DMS53 treated with DMSO at 0.1 percent for 48 hours (cell line): ENCODE measurements around the gene NFIC.
"Not testable (repeated sequence)": the region's sequence is repeated elsewhere in the genome, so short reads cannot be mapped to it uniquely, and the experiment has no call there.

Source experiments
- DNase-seq: peaks from one replicate; lab custom pipeline; 2025; ENCODE audit not compliant: unreplicated experiment; lab: John Stamatoyannopoulos, UW

NFIC gene

DNA sequence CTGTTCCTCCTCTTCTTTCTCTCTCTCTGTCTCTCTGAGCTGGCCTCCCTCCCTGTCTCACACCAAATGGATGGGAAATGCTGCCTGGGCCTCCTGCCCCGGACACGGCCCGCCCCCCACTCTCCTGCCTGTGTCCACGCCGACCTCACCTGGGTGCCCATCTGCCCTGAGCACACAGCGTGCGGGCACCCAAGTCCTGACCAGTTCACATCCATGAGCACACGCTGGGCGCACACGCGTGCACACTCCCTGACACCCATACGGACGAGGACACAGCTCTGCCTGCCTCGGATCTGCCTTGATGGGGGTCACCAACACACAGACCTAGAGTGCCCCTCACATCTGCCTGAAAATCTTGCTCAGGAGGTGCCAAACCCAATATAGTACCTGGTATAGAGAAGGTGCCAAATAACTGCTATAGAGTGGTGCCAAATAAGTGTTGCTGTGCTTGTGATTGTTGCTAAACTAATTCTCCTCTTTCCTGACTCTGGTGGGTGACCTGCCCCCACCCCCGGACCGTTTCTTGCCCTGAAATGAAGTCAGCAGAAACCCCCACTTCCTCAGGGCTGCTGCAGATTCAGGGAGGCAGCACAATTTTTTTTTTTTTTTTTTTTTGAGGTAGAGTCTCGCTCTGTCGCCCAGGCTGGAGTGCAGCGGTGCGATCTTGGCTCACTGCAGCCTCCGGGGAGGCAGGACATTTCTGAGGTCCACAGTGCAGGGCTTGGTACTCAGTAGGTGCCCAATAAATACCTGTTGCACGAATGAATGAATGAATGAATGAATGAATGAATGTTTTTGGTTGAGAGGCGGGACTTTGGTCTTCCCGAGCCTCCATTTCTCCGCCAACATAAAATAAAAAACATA is 4.6 kb downstream of the NFIC start:
- DNase-seq, result no peak

DNA sequence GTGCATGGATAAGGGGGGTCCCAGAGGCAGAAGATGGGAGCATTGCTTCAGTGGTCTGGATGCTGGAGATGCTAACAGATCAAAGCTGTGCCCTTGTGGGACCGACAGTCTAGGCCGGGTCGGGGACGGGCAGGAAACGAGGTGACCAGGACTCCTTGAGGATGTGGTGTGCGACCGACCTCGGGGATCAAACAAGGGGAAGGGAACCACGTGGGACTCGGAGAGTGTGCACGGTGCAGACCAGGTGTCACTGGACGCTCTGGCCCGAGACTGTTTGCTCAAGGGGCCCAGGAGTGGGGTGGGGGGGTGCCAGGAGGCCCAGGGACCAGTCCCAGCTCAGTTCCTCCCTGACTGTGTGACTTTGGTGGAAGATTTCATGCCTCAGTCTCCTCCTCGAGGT is 6.0 kb downstream of the NFIC start:
- no peak for DNase-seq

- no peak for DNase-seq
These were observed 7.6 kb downstream of the NFIC start for GRCh38 chr19:3373971-3374368.

- no peak for DNase-seq
These were observed 8.2 kb downstream of the NFIC start for GRCh38 chr19:3374369-3375112.

DNA sequence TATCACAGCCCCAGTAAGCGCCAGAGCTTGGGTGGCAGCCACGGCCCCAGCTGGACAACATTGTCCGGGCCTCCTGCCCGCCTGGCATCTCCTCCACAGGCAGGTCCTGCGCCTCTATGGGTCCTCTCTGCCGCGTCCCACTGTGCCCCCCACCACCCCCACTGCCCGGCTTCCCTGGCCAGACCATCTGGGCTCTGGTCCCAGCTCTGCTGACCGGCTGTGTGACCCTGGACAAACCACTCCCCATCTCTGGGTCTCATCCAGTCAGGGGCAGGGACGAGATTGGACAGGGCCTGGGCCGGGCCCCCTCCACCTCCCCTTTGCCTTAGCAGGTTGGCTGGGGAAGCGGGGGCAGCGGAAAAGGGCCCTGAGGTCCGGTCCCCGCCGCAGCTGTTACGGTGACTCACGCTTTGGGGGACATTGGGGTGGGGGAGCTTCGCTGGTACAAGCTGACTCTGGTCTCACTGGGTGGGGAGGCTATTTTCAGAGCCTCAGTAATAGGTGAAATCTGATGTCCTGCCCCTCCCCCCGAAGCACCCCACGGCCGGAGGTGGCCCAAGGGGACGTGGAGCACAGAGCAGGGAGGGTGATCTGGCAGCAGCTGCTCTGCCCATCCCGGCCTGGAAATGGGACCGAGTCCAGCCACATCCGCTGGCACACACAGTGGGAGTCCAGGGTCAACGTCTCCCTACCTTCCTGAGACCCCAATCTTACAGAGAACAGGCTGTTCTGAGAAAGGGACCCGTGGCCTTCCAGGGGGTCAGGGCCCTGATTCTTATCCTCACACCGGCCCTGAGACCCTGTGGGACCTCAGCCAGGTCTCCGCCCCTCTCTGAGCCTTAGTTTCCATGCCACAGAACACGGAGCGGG is 9.1 kb downstream of the NFIC start:
- DNase-seq, result no peak

DNA sequence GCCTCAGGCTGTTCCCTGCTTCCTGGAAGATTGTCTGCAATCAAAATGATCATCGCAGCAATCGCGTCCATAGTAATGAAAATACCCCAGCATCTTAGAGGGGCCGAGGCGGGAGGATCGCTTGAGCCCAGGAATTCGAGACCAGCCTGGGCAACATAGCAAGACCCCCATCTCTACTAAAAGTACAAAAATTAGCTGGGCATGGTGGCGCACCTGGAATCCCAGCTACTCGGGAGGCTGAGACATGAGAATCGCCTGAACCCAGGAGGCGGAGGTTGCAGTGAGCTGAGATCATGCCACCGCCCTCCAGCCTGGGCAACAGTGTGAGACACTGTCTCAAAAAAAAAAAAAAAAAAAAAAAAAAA is 9.7 kb downstream of the NFIC start:
- DNase-seq, result not testable (repeated sequence)

- no peak for DNase-seq
These were observed 12.2 kb downstream of the NFIC start for GRCh38 chr19:3378352-3379150.

GRCh38 chr19:3380829-3381228 is 14.4 kb downstream of the NFIC start:
- DNase-seq, result no peak

DNA sequence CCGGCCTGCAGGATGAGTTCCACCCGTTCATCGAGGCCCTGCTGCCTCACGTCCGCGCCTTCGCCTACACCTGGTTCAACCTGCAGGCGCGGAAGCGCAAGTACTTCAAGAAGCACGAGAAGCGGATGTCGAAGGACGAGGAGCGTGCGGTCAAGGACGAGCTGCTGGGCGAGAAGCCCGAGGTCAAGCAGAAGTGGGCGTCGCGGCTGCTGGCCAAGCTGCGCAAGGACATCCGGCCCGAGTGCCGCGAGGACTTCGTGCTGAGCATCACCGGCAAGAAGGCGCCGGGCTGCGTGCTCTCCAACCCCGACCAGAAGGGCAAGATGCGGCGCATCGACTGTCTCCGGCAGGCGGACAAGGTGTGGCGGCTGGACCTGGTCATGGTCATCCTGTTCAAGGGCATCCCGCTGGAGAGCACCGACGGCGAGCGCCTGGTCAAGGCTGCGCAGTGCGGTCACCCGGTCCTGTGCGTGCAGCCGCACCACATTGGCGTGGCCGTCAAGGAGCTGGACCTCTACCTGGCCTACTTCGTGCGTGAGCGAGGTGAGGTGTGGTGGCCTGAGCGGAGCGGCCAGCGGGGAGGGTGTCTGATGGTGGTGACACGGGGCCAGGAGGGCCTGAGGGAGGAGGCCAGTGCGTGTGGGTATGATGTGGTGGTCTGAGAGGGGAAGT is 15.5 kb downstream of the NFIC start:
- no peak for DNase-seq

GRCh38 chr19:3382460-3383100 is 16.2 kb downstream of the NFIC start:
- DNase-seq, result no peak

GRCh38 chr19:3383121-3383722 is 16.8 kb downstream of the NFIC start:
- no peak for DNase-seq

DNA sequence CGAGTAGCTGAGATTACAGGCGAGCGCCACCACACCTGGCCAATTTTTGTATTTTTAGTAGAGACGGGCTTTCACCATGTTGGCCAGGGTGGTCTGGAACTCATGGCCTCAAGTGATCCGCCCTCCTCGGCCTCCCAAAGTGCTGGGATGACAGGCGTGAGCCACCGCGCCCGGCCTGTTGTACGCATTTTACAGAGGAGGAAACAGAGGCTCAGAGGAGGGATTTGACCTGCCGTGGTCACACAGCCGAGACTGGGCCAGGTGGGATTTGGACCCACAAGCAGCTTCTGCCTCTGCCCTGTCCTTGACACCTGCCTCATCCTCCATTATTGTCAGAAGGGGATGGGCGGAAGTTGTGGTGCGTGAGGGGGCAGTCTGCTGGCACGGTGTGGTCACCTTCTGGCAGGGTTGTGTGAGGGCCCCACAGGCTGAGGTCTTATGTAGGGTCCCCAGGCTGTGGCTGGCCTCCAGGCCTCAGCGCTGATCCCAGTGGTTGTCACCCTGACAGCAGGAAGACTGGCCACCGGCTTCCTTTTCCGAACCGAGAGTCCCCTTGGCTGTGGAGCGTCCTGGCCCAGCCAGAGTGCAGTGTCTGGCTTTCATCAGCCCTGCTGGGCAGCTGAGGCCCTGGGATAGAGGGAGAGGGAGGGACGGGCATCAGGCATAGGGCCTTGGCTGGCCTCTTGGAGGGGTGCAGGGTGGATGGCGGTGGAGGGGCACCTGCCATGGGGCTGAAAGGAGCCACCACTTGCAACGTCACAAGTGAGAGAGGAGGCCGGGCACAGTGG is 20.3 kb downstream of the NFIC start:
- no peak for DNase-seq

DNA sequence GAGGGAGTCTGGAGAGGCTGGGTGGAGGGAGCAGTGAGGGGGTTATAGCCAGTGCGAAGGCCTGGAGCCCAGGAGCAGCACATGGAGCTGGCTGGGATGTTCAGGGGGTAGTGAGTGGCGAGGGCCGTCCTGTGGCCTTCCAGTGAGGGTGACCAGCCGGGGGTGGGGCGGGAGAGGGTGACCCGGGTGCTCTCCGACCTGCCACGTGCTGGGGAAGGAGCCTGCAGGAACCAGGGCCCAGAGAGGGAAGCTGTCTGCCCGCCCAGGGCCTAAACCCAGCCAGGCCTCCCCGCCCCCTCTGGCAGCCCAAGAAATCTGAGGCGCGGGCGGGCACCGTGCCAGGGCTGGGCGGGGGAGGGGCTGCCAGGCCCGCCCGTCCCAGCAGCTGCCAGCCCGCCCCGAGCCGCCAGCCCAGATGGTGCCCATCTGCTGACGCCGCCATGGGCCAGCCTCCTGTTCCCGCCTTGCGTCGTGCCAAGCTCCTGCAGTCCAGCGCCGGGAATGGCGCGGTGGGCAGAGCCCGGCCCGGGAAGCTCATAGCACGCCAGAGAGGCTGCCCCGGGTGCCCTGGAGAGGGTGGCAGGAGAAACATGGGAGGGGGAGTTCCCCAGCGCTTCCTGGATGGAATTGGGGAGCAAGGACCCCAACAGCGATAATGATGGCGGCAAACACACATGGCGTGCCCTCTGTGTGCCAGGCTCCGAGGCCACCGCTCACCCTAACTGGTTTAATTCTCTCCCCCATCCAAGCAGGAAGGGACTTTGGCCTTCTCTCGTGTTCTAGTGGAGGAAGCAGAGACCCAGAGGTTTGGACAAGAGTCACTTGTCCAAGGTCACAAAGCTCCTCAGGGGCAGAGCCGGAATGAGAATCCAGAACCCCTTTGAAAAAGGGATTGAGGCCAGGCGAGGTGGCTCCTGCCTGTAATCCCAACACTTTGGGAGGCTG is 21.5 kb downstream of the NFIC start:
- peak; percentile 52 for DNase-seq

DNA sequence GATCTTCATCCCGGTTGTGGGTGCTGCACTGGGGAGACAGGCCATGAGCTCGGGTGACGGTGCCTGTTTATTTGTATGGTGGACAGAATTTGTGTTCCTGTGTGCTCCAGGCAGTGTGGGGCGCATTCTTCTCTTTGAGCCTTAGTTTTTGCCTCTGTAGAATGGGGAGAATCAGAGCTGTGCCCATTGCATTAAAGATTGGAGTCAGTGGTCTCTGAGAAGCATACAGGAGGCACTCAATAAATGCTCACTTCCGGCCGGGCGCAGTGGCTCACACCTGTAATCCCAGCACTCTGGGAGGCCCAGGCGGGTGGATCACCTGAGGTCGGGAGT is 23.0 kb downstream of the NFIC start:
- DNase-seq, result no peak

GRCh38 chr19:3389876-3390371 is 23.5 kb downstream of the NFIC start:
- no peak for DNase-seq

GRCh38 chr19:3391911-3392310 is 25.5 kb downstream of the NFIC start:
- not testable (repeated sequence) for DNase-seq

GRCh38 chr19:3392480-3392879 is 26.1 kb downstream of the NFIC start:
- DNase-seq, result no peak
